Fibroblast of gingiva (primary cell): ENCODE results near the gene ASTN2.

Experiments used
- DNase-seq: peaks from one replicate; pipeline ENCODE4 v3.0.0-alpha.2; 2011; ENCODE audit warnings: low read depth

The ASTN2 gene

GRCh38 chr9:116504893-116505480, 909.9 kb downstream of the ASTN2 start:
- DNase-seq = no peak

GRCh38 chr9:116504081-116504480, 910.8 kb downstream of the ASTN2 start:
- no peak for DNase-seq

DNA sequence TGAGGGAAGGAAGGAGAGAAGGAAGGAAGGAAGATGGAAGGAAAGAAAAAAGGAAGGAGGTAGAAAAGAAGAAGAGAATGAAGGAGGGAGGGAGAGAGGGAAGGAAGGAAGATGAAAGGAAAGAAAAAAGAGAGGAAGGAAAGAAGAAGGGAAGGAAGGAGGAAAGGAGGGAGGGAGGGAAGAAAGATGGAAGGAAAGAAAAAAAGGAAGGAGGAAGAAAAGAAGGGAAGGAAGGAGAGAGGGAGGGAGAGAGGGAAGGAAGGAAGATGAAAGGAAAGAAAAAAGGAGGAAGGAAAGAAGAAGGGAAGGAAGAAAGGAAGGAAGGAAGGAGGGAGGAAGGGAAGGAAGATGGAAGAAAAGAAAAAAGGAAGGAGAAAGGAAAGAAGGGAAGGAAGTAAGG, 912.1 kb downstream of the ASTN2 start:
- no peak for DNase-seq

GRCh38 chr9:116501871-116502270, 913.0 kb downstream of the ASTN2 start:
- DNase-seq = no peak

DNA sequence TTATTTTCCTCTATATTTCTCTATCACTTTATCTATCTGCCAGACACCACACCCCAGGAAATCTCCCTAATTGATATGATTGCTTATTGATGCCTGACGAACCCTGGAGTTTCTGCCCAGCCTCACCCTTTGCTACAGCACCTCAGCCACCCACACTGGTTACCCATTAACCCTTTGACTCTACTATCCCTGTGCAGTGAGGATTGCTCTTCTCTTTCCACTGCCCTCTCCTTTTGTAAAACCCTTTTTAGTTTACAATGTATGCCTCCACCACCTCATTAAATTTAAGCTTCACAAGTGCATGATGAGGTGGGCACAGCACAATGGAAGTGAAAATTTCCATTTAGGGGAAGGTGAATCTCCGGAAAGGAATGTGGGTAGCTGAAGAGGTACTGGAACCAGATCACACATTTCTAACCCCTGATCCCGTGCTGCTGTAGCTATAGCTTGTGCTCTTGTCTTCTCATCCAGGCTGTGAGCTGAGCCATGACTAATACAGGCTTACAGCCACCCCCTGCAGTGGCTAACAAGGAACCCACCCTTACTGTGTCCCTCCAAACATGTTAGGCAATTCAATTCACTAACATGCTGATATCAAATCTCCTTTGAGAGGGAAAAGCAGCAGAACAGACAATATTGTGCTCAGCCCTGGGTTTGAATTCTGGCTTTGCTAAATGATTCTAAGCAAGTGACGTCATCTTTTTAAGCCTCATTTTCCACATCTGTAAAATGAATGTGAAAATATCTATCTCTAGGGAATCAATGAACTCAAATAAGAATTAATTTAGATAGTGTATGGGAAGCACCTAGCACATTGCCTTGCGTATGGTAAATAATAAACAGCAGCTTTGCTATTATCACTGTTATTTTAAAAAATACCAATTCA, 914.6 kb downstream of the ASTN2 start:
- DNase-seq = peak; percentile 45

- no peak for DNase-seq
Measured at GRCh38 chr9:116499434-116499833, 915.4 kb downstream of the ASTN2 start.

DNA sequence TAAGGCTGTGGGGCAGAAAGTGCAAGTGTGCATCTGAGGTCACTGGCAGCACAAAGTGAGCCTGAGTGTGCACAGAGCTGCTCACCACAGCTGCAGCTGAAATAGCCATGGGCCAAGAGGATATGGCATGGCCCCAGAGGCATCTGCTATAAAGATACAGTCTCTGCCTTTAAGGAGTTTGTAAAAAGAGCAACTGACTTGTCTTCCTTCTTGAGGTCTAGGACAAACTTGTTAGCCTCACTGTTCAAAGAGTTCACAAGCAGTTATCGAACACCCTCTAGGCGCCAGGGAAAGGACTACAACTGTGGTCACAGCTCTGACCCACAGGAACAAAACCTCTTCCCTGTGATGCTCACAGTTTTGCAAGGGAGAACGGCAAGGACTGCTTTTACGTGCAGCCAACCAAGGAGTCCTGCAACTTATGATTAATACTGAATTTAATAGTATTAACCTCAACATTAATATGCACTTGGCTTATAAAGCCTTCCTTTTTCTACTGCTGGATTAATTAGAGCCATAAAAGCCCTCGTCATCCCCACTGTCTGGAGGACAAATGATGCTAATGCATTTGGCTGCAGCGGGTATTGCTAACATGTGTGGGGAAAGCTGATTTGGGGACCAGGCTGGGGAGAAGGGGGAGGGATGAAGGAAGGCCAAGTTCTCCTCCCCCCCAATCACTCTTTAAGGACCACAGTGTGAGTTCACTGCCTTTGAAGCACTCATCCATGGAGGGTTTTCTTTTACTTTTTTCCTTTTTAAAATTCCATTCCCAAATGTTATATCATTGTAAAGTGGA, 917.6 kb downstream of the ASTN2 start:
- DNase-seq = peak; percentile 19

GRCh38 chr9:116496167-116496566, 918.7 kb downstream of the ASTN2 start:
- no peak for DNase-seq

GRCh38 chr9:116495725-116496124, 919.1 kb downstream of the ASTN2 start:
- no peak for DNase-seq

DNA sequence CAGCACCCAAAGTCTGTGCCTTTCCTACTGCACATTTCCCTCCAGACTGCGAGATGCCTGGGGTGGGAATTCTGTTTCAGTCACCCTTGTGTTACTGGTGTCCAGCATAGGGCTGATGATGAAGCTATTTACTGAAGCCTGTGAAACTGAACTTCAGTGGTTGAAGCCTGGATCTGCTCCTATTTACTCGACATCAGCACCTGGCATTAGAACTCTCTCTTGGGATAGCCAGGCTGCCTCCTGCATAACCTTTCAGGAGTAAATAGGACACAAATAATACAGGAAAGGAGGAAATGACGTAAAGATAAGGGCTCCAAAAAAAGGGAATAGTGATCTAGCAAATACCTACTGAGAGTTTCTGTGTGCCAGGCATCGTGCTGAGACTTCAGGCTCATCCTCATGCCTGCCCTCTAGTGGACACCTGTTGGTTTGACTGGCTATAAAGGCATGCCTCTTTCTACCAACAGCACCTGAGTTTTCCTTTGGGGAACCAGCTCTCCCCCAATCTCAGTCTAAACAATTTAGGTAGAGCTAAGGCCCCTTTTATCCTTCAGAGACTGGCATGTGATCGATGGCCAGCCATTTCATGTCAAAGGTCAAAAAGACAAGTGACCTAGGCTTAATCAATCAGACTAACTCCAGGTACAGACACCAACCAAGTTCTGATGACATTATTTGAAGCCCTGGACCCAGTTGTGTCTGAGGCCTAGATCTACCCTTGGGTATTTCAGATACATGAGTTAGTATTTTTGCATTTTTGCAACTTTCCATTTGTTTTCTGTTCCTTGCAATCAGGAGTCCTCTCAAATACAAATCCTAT, 919.8 kb downstream of the ASTN2 start:
- no peak for DNase-seq

- DNase-seq = no peak
Measured at GRCh38 chr9:116493183-116493860, 921.5 kb downstream of the ASTN2 start.

- peak; percentile 14 for DNase-seq
Measured at GRCh38 chr9:116491659-116492058, 923.2 kb downstream of the ASTN2 start.

DNA sequence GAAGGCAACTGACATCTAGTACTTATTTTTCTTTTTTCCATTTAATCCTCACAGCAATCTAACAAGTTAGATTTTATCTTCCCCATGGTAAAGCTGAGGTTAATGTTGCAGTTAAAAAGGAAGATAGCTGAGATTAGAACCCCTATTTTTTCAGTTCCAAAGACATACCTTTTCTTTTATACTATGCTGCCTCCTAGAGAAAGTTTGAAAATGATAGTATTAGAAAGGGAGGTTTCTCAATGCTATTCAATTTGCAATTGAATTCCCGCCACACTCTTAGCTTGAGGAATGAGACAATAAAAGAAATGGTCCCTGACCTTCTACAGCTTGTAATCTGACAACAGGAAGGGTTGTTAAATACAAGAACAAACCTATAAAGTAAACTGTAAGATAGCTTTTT, 923.6 kb downstream of the ASTN2 start:
- DNase-seq = peak; percentile 12

GRCh38 chr9:116490321-116490720, 924.5 kb downstream of the ASTN2 start:
- DNase-seq = peak; percentile 14

- no peak for DNase-seq
Measured at GRCh38 chr9:116488373-116488772, 926.5 kb downstream of the ASTN2 start.

DNA sequence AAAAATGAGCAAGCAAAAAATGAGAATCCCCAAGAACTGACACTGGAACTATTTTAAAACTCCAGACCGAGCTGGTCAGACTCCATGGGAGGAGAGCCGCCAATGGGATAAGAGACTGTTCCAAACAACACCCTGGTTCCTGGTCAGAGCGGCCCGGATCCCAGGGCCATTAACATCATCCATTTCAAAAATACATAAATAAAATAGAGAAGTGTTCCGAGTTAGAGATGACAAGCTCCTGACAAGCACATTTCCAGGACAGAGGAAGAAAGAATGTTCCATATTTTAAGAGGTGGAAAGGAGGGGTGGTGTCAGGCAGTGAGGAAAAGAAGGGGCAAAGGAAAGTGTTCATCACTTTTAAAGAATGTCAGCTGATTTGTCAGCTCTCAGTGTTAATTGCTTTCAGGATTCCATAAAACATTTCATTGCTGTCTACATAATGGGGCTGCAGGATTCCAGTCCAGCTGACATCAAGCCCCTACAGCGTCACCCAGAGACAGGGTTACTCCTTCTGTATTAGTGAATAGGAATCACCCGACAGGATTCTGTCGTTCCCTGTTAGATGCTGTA, 930.3 kb downstream of the ASTN2 start:
- DNase-seq = no peak

GRCh38 chr9:116483622-116484491, 931.0 kb downstream of the ASTN2 start:
- DNase-seq = no peak

GRCh38 chr9:116482740-116483139, 932.1 kb downstream of the ASTN2 start:
- DNase-seq = no peak

DNA sequence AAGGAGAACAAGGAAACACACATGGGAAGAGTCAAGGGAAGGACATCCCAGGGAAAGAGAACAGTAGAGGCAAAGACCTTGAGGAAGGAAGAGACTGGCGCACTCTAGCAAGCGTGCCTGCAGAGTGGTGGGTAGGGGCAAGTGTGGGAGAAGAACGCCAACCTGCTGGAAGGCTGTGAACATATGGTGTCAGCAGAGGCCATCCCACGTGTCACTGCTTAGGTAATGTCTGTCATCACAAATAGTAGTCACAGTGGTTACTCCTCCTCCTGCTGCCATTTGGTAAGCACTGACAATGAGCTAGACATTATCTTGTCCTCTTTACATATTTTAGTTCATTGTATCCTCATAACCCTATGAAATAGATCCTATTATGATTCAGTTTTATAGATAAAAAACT, 934.2 kb downstream of the ASTN2 start:
- no peak for DNase-seq

GRCh38 chr9:116479967-116480366, 934.9 kb downstream of the ASTN2 start:
- DNase-seq = no peak
